A673 (cell line): ENCODE data around the gene ENOX1.

ENCODE experiments used
- CTCF ChIP-seq: fragments of 300-800, 200-600 bp; sonication (generic); conservative IDR thresholded peaks from 2 replicates; pipeline ENCODE4 v1.5.1; 2017; ENCODE audit warnings: low read depth, mild to moderate bottlenecking, antibody characterized with exemption, low read length, moderate library complexity, mixed read lengths
- EZH2 ChIP-seq: fragments of 200-600 bp; sonication (generic); IDR thresholded peaks from 2 replicates; pipeline ENCODE4 v1.6.1; 2017; ENCODE audit warnings: borderline replicate concordance, low read depth, mild to moderate bottlenecking, mixed read lengths, antibody characterized with exemption, low read length; ENCODE audit not compliant: poor library complexity, severe bottlenecking

DNA sequence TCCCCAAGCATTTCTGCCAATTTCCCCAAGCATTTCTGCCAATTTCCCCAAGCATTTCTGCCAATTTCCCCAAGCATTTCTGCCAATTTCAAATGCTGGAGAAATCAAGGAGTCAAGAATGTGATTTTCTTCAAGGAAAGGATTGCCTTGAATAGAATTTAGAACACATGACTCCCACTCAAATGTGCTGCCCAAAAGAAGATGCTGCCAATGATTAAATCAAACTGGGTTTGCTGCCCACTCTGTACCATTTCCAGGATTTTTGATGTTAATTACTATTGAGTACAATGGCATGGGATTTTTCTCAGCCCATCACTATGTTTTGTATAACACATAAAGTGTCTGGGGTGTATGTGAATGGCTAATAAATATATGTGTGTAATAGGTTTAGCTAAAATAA, 21.9 kb upstream of the ENOX1 start:
- TF ChIP-seq CTCF (no peak), EZH2 (no peak)
